Sciatic nerve (tissue), 2 donors: Measurements from ENCODE around the gene TNFRSF1A. TPM values are rescaled to one million over a fixed set of nuclear protein-coding genes. Genes with fewer than 3 reads are reported as not detected.
A peak's percentile ranks its signal among the peaks of the same experiment; 100 is the strongest.

ENCODE experiments used
- ATAC-seq: fragments of 200-7000 bp; cut with Tn5 transposase; one replicate; pipeline ENCODE4 v1.9.1; 2020; ENCODE audit warnings: mild to moderate bottlenecking, moderate library complexity
- DNase-seq: peaks from one replicate; pipeline ENCODE4 v3.0.0-alpha.2; 2020; ENCODE audit warnings: low spot score
- intact Hi-C: fragments of 100-400 bp; cut with DNase I; formaldehyde crosslinking; loops from one replicate; pipeline ENCODE4 v1.14.2; 2022
- total RNA-seq: library from RNA; stranded (reverse); fragmentation: NEBNext Ultra II Directional; extraction: Animal tissue kit (Norgen Biotek cat#: 25700); gene quantifications from one replicate; pipeline ENCODE4 v1.2.1, GENCODE V29; 2021
- donor health status: DM: no; HTN: no; CAD: no.
- donor health status: DM: no; HTN: no; CAD: no.

Gene TNFRSF1A
- total RNA-seq, 1 donor from 2014 or later = 215 TPM

GRCh38 chr12:6376079-6376869 is 34.4 kb upstream of the TNFRSF1A start:
- ATAC-seq (peak; percentile 82), DNase-seq (peak; percentile 64)
- intact Hi-C loops = no loop called here

- peak; percentile 51 for DNase-seq
- intact Hi-C loops = no loop called here
- ATAC-seq = no peak
Observed at GRCh38 chr12:6375269-6376078, 33.6 kb upstream of the TNFRSF1A start, which contains the start of gene SCNN1A. Gene SCNN1A (minus strand): TSS chr12:6375563. CDS start chr12:6374783, 780 bp downstream.

GRCh38 chr12:6374786-6375160 is 32.9 kb upstream of the TNFRSF1A start:
- intact Hi-C loops = no loop called here
- DNase-seq (no peak), ATAC-seq (no peak)

- DNase-seq (peak; percentile 57), ATAC-seq (no peak)
- intact Hi-C loops = no loop called here
Observed at GRCh38 chr12:6374028-6374785, 32.3 kb upstream of the TNFRSF1A start.

GRCh38 chr12:6373022-6373787 is 31.3 kb upstream of the TNFRSF1A start:
- DNase-seq = peak; percentile 27
- no peak for ATAC-seq
- intact Hi-C loops = no loop called here

- no peak for DNase-seq
- intact Hi-C loops = no loop called here
- ATAC-seq = peak; percentile 56
Observed at GRCh38 chr12:6372403-6373003, 30.6 kb upstream of the TNFRSF1A start.

DNA sequence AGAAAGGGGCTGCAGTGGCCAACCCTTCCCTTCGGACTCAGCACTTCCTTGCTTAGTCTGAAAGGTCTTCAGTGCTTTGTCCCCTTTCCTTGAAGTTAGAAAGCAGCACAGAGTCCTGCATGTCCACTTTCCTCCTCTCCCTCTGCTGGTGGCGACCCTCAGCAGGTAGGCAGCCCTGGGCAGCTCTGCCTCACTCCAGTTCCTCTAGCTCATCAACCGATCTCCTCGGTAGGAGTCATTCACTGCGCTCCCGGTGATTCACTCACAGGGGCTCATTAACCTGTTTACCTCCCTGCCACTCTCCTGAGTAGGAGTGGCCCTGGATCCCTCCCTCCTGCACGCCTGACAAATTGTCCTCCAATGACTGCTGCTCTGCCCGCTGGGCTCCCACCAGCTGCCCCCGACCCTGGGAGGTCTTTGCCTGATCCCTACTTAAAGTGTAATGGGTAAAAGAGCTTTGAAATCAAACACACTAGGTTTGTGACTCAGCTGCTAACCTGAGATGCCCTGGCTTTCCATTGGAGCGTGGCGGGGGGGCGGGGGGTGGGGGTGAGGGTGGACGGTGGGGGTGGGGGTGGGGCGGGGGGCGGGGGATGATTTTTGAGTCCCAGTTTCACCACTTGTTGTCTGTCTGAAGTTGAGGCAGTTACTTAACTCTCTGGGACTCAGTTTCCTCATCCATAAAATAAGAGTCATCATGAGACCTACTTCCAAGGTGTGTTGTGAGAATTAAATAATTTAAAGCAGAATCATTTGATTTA is 29.3 kb upstream of the TNFRSF1A start:
- no peak for ATAC-seq
- intact Hi-C loops = no loop called here

DNA sequence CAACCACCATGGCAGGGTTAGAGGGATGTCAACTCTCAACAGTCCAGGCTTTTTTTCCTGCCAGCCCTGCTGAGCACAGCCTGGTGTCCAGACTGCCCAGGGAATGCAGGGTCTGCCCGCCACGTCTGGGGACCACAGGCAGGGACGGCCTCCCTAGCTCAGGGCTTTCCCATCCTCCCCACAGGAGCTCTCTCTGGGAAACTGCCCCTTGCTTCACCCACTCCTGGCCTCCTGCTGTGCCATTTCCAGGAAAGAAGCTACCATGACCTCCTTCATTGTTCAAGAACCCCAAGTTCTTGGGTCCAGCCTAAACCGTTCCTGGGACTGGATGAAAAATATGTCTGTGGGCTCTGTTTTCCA is 28.7 kb upstream of the TNFRSF1A start:
- no peak for DNase-seq
- intact Hi-C loops = no loop called here
- ATAC-seq = no peak

More for the DNA sequence above, 29.3 kb upstream of the TNFRSF1A start:
- no peak for DNase-seq

DNA sequence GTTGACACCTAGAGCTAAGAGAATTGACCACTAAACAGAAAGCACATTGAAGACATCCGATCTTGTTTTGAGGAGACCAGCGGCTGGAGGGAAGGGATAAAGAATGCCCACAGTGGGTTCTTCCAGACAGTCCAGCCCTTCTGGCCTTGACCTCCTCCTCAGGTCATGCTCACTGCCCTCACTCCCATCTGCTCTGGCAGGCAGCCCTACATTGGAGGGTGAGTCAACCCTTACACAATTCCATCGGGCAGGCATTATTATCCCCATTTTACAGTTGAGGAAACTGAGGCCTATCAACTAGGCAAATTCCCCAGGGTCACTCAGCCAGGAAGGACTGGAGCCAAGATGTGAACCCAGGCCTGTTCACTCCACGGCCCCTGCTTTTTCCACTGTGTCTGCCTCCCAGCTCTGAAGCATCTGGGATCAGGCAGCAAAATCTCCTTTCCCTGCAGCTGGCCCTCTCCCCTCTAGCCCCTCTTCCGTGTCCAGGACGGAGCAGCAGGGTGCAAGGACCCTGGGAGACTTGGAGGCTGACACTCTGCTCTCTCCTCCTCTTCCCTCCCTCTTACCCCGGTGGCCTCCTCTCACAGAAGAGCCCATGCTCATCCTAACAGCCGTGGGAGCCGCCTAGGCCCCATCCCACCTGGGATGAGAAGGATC is 28.2 kb upstream of the TNFRSF1A start:
- no peak for ATAC-seq
- no peak for DNase-seq
- intact Hi-C loops = no loop called here

DNA sequence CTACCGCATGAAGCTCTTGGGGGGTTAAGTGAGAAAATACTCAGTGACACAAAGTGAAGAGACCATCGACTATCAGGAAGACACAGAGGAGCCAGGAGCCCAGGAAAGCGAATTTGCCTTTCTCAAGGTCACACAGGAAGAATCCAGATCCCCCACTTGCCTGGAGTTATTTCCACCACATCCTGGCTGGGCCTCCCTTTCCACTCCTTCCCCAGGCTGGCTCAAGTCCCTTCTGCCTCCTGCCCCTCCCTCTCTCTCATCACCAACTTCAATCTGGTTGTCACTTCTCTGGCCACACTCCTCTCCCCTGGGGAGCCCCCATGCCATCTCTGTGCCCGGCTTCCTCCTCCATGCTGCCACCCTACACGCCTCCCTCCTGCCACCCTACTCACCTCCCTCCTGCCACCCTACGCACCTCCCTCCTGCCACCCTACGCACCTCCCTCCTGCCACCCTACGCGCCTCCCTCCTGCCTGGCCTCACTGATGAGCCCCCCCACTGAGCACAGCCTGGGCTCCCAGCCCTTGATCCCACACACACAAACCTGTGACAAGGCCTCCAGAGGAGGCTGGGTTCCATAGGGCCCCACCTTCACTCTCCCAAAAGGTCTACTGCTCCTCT is 27.1 kb upstream of the TNFRSF1A start:
- DNase-seq (no peak), ATAC-seq (no peak)
- intact Hi-C loops = no loop called here

GRCh38 chr12:6367969-6368892 is 26.4 kb upstream of the TNFRSF1A start:
- DNase-seq (no peak), ATAC-seq (no peak)
- intact Hi-C loops = no loop called here

DNA sequence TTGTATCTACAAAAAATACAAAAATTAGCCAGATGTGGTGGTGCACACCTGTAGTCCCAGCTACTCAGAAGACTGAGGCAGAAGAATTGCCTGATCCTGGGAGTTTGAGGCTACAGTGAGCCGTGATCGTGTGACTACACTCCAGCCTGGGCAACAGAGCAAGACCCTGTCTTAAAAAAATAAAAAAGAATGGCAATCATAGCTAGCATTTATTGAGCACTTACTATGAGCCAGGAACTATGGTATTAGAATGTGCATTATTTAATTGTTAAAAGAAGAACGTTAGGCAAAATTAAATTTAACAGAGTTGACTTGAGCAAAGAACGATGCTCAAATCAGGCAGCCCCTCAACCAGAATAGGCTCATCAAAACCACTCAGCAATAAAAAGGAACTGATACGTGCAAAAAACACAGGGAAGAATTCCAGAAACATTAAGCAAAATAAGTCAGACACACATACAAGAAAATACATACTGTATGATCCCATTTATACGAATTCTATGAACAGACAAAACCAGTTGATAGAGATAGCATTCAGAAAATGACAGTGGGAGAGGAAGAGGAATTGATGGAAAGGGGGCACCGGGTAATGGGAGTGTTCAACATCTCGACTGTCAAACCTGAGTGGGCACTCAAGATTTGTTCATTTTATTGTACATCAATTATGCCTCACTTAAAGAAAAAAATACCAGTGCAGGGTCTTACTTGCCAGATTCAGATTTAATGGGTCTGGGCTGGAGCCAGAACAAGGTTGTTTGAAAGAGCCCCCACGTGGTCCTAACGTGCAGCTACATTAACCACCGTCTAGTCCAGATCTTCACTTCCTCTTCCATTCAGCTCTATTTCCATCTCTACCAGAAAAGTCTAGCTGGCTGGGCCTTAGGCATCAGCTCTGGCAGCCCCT is 25.4 kb upstream of the TNFRSF1A start:
- ATAC-seq = no peak
- DNase-seq = no peak
- intact Hi-C loops = no loop called here

DNA sequence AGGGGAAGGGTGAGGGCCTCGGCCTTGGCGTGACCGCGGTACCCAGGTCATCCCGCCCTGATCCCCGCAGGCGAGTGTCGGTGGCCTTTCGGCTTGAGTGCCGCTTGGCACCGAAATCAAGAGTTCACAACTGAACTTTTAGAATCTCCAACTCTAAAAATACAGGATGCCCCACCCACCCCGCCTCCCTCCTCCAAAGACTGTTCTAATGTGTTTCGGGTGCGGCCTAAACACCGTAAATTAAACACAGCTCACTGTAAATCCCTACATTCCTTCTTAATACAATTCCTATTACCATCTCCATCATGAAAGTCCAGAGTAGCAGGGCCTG is 22.1 kb upstream of the TNFRSF1A start:
- ATAC-seq (peak; percentile 51), DNase-seq (peak; percentile 75)
- intact Hi-C loops = no loop called here

- peak; percentile 94 for ATAC-seq
- intact Hi-C loops = no loop called here
- DNase-seq = peak; percentile 85
Observed at GRCh38 chr12:6363330-6364043, 21.6 kb upstream of the TNFRSF1A start.

GRCh38 chr12:6363010-6363329 is 21.1 kb upstream of the TNFRSF1A start:
- intact Hi-C loops = no loop called here
- DNase-seq (no peak), ATAC-seq (no peak)
